Measurements from ENCODE around the gene TRMT61A. TPM values are rescaled to one million over a fixed set of nuclear protein-coding genes. Genes with fewer than 3 reads are reported as not detected.

The TRMT61A gene
- total and polyA plus RNA-seq, 12 donors = 2.9 to 14.7 (median 4.0) TPM

DNA sequence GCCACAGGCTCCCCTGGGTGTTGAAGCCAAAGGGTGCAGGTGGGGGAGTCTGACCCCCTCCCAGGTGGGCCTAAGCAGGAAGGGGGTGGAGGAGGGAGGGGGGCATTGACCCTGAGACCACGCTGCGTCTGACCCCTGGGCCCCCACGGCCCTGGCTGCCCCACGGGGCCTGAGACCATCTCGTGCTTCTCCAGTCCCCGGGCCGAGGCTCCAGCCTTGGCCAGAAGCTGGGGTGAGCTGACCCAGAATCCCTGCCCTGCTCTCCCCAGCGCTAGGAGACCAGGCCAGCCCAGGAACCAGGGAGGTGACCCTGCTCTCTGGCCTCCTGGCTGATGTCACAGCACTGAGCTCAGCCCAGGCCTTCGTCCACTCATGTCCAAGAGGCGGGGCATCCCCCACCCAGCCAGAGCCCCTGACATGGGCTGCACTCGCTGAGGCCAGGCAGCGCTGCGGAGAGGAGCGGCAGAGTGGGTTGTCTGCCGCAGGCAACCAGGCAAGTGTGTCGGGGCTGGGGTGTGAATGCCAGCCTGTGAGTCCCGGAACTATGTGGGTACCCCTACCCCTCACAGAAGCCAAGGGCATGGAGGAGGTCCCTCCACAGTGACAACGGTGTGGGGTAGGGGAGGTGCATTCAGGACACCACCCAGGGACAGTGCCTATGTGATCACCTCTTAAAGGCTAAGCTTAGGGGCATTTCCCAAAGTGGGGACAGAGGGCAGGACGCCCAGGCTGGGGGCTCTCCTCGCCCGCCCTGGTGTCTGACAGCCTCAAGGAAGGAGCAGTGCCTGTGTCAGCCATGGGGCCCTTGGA, 6.3 kb downstream of the TRMT61A start:
- 86 to 87% methylated on average over 21 of the region's 21 CpGs for WGBS, 2 donors
- intact Hi-C loops (cut with DNase I) = no loop called here
- Histone ChIP-seq H3K27me3 (no peaks in the 10 kb centered on the region), H3K4me3 (no peak overlapping the region), H3K27ac (peak overlapping the region in 3 of 10 donors; percentile 3 to 25 (median 21)), H3K36me3 (peaks cover 0 to 31% (median 0%) of the 10 kb centered on the region in 9 donors), H3K9me3 (no peaks in the 10 kb centered on the region), H3K4me1 (peaks cover 9 to 34% (median 29%) of the 10 kb centered on the region in 9 donors)
- DNase-seq (peak in 1 of 2 donors; percentile 28), ATAC-seq (no peak)
- TF ChIP-seq, protein P1, sequence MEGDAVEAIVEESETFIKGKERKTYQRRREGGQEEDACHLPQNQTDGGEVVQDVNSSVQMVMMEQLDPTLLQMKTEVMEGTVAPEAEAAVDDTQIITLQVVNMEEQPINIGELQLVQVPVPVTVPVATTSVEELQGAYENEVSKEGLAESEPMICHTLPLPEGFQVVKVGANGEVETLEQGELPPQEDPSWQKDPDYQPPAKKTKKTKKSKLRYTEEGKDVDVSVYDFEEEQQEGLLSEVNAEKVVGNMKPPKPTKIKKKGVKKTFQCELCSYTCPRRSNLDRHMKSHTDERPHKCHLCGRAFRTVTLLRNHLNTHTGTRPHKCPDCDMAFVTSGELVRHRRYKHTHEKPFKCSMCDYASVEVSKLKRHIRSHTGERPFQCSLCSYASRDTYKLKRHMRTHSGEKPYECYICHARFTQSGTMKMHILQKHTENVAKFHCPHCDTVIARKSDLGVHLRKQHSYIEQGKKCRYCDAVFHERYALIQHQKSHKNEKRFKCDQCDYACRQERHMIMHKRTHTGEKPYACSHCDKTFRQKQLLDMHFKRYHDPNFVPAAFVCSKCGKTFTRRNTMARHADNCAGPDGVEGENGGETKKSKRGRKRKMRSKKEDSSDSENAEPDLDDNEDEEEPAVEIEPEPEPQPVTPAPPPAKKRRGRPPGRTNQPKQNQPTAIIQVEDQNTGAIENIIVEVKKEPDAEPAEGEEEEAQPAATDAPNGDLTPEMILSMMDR (IDR thresholded peaks at IDR 0.05) = no peak

- Histone ChIP-seq H3K4me3 (no peak overlapping the region), H3K36me3 (peaks cover 0 to 31% (median 0%) of the 10 kb centered on the region in 9 donors), H3K9me3 (no peaks in the 10 kb centered on the region), H3K4me1 (peaks cover 14 to 35% (median 30%) of the 10 kb centered on the region in 9 donors), H3K27ac (no peak overlapping the region), H3K27me3 (no peaks in the 10 kb centered on the region)
- TF ChIP-seq, protein P1 (IDR thresholded peaks at IDR 0.05) = no peak
- peak in 1 of 2 donors; percentile 7 for DNase-seq
- ATAC-seq = no peak
- WGBS, 2 donors = 86 to 96% methylated on average over 11 of the region's 11 CpGs
- intact Hi-C loops (cut with DNase I) = no loop called here
Measured at GRCh38 chr14:103535891-103536565, 7.0 kb downstream of the TRMT61A start.

- Histone ChIP-seq H3K27ac (no peak overlapping the region), H3K27me3 (no peaks in the 10 kb centered on the region), H3K4me1 (peaks cover 19 to 41% (median 34%) of the 10 kb centered on the region in 9 donors), H3K36me3 (peaks cover 0 to 31% (median 0%) of the 10 kb centered on the region in 9 donors), H3K9me3 (no peaks in the 10 kb centered on the region), H3K4me3 (no peak overlapping the region)
- intact Hi-C loops (cut with DNase I) = no loop called here
- WGBS, 2 donors = 77 to 91% methylated on average over 9 of the region's 9 CpGs
- DNase-seq = no peak
- ATAC-seq = no peak
- TF ChIP-seq, protein P1 (IDR thresholded peaks at IDR 0.05) = no peak
Measured at GRCh38 chr14:103536693-103537092, 7.7 kb downstream of the TRMT61A start.

- Histone ChIP-seq H3K4me3 (no peak overlapping the region), H3K9me3 (no peaks in the 10 kb centered on the region), H3K27me3 (no peaks in the 10 kb centered on the region), H3K4me1 (peaks cover 26 to 48% (median 41%) of the 10 kb centered on the region in 9 donors), H3K27ac (peak overlapping the region in 5 of 10 donors; percentile 4 to 85 (median 71)), H3K36me3 (peaks cover 0 to 31% (median 0%) of the 10 kb centered on the region in 9 donors)
- DNase-seq = peak in 1 of 2 donors; percentile 11
- 73 to 78% methylated on average over 18 of the region's 18 CpGs for WGBS, 2 donors
- intact Hi-C loops (cut with DNase I) = no loop called here
- TF ChIP-seq, protein P1 (IDR thresholded peaks at IDR 0.05) = no peak
- no peak for ATAC-seq
Measured at GRCh38 chr14:103537175-103537990, 8.4 kb downstream of the TRMT61A start.
